DND-41 (cell line): ENCODE measurements around the gene POMGNT1.
A peak's percentile ranks its signal among the peaks of the same experiment; 100 is the strongest.

ENCODE experiments used
- ATAC-seq: fragments of 200-7000 bp; cut with Tn5 transposase; 3 replicates; pipeline ENCODE4 v1.9.1; 2021; ENCODE audit warnings: low read depth; ENCODE audit not compliant: insufficient read depth
- DNase-seq: peaks from one replicate; pipeline ENCODE4 v3.0.0-alpha.2; 2020
- H2AFZ ChIP-seq: 2 replicates; pipeline ENCODE4 v1.6.0; 2012; ENCODE audit warnings: low read depth, low read length
- H3K27ac ChIP-seq: 2 replicates; pipeline ENCODE4 v1.5.1; 2012; ENCODE audit warnings: low read length, inconsistent platforms
- H3K27me3 ChIP-seq: fragments of 200-600 bp; sonication (generic); 2 replicates; pipeline ENCODE4 v1.6.0; 2012; ENCODE audit warnings: low read length, mild to moderate bottlenecking, inconsistent platforms; ENCODE audit not compliant: insufficient read depth, poor library complexity
- H3K36me3 ChIP-seq: 2 replicates; pipeline ENCODE4 v1.5.1; 2012; ENCODE audit warnings: low read length, inconsistent platforms; ENCODE audit not compliant: insufficient read depth
- H3K4me1 ChIP-seq: 2 replicates; pipeline ENCODE4 v1.5.1; 2012; ENCODE audit warnings: mild to moderate bottlenecking, low read length; ENCODE audit not compliant: insufficient read depth
- H3K4me2 ChIP-seq: 2 replicates; pipeline ENCODE4 v1.6.0; 2012; ENCODE audit warnings: mild to moderate bottlenecking, moderate library complexity, low read length, inconsistent platforms; ENCODE audit not compliant: insufficient read depth
- H3K4me3 ChIP-seq, 2 experiments: fragments of 200-600 bp in 1 of 2; shearing (Covaris generic) in 1 of 2; 2 replicates each; pipeline ENCODE4 v1.5.1; 2012 to 2016; ENCODE audit warnings: inconsistent platforms in 2 of 2, low read length in 2 of 2, mild to moderate bottlenecking in 2 of 2, low read depth in 1 of 2, moderate library complexity in 1 of 2
- H3K79me2 ChIP-seq: 2 replicates; pipeline ENCODE4 v1.6.0; 2012; ENCODE audit warnings: low read length, inconsistent platforms; ENCODE audit not compliant: insufficient read depth
- H3K9ac ChIP-seq: 2 replicates; pipeline ENCODE4 v1.6.0; 2012; ENCODE audit warnings: low read depth, mild to moderate bottlenecking, inconsistent platforms, low read length, moderate library complexity
- H3K9me3 ChIP-seq: 2 replicates; pipeline ENCODE4 v1.5.1; 2012; ENCODE audit warnings: low read length, moderate library complexity, mild to moderate bottlenecking, inconsistent platforms; ENCODE audit not compliant: insufficient read depth, severe bottlenecking
- H4K20me1 ChIP-seq: 2 replicates; pipeline ENCODE4 v1.6.0; 2012; ENCODE audit warnings: low read length; ENCODE audit not compliant: insufficient read depth
- EZH2 ChIP-seq: IDR thresholded peaks from 3 replicates; pipeline ENCODE4 v1.6.1; 2012; ENCODE audit warnings: borderline replicate concordance, low read depth, mild to moderate bottlenecking, moderate library complexity, low read length, inconsistent platforms; ENCODE audit not compliant: severe bottlenecking
- TF ChIP-seq, protein P1 (sequence below): IDR thresholded peaks from 2 replicates; pipeline ENCODE4 v1.5.1; 2012; ENCODE audit warnings: borderline replicate concordance, low read length, moderate library complexity, mild to moderate bottlenecking; ENCODE audit not compliant: poor library complexity, severe bottlenecking; ENCODE audit errors: extremely low read depth

Gene POMGNT1

GRCh38 chr1:46150085-46150484 lies 48.1 kb downstream of the POMGNT1 start:
- Histone ChIP-seq H3K4me2 (no peak overlapping the region), H3K4me3 (no peak overlapping the region), H4K20me1 (no peaks in the 10 kb centered on the region), H2AFZ (no peak overlapping the region), H3K79me2 (no peaks in the 10 kb centered on the region), H3K9me3 (no peaks in the 10 kb centered on the region), H3K4me1 (no peaks in the 10 kb centered on the region), H3K27me3 (no peaks in the 10 kb centered on the region), H3K27ac (no peak overlapping the region), H3K36me3 (no peaks in the 10 kb centered on the region), H3K9ac (no peak overlapping the region)
- DNase-seq (no peak), ATAC-seq (no peak)
- TF ChIP-seq EZH2, result no peak
- TF ChIP-seq, protein P1, sequence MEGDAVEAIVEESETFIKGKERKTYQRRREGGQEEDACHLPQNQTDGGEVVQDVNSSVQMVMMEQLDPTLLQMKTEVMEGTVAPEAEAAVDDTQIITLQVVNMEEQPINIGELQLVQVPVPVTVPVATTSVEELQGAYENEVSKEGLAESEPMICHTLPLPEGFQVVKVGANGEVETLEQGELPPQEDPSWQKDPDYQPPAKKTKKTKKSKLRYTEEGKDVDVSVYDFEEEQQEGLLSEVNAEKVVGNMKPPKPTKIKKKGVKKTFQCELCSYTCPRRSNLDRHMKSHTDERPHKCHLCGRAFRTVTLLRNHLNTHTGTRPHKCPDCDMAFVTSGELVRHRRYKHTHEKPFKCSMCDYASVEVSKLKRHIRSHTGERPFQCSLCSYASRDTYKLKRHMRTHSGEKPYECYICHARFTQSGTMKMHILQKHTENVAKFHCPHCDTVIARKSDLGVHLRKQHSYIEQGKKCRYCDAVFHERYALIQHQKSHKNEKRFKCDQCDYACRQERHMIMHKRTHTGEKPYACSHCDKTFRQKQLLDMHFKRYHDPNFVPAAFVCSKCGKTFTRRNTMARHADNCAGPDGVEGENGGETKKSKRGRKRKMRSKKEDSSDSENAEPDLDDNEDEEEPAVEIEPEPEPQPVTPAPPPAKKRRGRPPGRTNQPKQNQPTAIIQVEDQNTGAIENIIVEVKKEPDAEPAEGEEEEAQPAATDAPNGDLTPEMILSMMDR, result no peak

- Histone ChIP-seq H3K79me2 (no peaks in the 10 kb centered on the region), H4K20me1 (no peaks in the 10 kb centered on the region), H3K36me3 (no peaks in the 10 kb centered on the region), H3K4me1 (no peaks in the 10 kb centered on the region), H3K27me3 (no peaks in the 10 kb centered on the region), H3K27ac (no peak overlapping the region), H3K9me3 (no peaks in the 10 kb centered on the region), H2AFZ (0 out of 2 replicates have a peak overlapping the region, but pooled peaks have one; percentile 30), H3K4me3 (no peak overlapping the region), H3K4me2 (no peak overlapping the region), H3K9ac (no peak overlapping the region)
- DNase-seq (no peak), ATAC-seq (peak; percentile 50; the same call in 1 of the 3 replicates)
- TF ChIP-seq, protein P1, result no peak
- TF ChIP-seq EZH2, result no peak
These were observed 49.9 kb downstream of the POMGNT1 start for GRCh38 chr1:46148318-46148717.
